HL-60 (cell line): ENCODE measurements around the gene NEUROD6.

Experiments used
- CTCF ChIP-seq: IDR thresholded peaks from one replicate; pipeline ENCODE4 v1.5.1; 2011; ENCODE audit warnings: low read length, control low read depth, inconsistent platforms; ENCODE audit not compliant: insufficient read depth
- GABPA ChIP-seq: IDR thresholded peaks from 2 replicates; pipeline ENCODE4 v1.6.1; 2012; ENCODE audit warnings: low read depth
- POLR2AphosphoS5 ChIP-seq: IDR thresholded peaks from 2 replicates; pipeline ENCODE4 v1.6.1; 2012; ENCODE audit warnings: low read depth
- TF ChIP-seq, protein P1 (sequence below): IDR thresholded peaks from 2 replicates; pipeline ENCODE4 v1.6.1; 2012; ENCODE audit warnings: low read depth; ENCODE audit not compliant: insufficient replicate concordance

GRCh38 chr7:31320675-31321074, 19.9 kb downstream of the NEUROD6 start:
- TF ChIP-seq CTCF, result no peak
- no peak for TF ChIP-seq POLR2AphosphoS5
- TF ChIP-seq, protein P1, sequence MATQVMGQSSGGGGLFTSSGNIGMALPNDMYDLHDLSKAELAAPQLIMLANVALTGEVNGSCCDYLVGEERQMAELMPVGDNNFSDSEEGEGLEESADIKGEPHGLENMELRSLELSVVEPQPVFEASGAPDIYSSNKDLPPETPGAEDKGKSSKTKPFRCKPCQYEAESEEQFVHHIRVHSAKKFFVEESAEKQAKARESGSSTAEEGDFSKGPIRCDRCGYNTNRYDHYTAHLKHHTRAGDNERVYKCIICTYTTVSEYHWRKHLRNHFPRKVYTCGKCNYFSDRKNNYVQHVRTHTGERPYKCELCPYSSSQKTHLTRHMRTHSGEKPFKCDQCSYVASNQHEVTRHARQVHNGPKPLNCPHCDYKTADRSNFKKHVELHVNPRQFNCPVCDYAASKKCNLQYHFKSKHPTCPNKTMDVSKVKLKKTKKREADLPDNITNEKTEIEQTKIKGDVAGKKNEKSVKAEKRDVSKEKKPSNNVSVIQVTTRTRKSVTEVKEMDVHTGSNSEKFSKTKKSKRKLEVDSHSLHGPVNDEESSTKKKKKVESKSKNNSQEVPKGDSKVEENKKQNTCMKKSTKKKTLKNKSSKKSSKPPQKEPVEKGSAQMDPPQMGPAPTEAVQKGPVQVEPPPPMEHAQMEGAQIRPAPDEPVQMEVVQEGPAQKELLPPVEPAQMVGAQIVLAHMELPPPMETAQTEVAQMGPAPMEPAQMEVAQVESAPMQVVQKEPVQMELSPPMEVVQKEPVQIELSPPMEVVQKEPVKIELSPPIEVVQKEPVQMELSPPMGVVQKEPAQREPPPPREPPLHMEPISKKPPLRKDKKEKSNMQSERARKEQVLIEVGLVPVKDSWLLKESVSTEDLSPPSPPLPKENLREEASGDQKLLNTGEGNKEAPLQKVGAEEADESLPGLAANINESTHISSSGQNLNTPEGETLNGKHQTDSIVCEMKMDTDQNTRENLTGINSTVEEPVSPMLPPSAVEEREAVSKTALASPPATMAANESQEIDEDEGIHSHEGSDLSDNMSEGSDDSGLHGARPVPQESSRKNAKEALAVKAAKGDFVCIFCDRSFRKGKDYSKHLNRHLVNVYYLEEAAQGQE, result no peak
- no peak for TF ChIP-seq GABPA
